ENCODE data around the gene GPR180. TPM values are rescaled to one million over a fixed set of nuclear protein-coding genes. Genes with fewer than 3 reads are reported as not detected.

GPR180 gene
- total and polyA plus RNA-seq, 10 of the 15 experiments (the other 5 are each of a cell fraction or from before 2014, with no cell fraction given): 1.6 to 7.2 (median 5.3) TPM

DNA sequence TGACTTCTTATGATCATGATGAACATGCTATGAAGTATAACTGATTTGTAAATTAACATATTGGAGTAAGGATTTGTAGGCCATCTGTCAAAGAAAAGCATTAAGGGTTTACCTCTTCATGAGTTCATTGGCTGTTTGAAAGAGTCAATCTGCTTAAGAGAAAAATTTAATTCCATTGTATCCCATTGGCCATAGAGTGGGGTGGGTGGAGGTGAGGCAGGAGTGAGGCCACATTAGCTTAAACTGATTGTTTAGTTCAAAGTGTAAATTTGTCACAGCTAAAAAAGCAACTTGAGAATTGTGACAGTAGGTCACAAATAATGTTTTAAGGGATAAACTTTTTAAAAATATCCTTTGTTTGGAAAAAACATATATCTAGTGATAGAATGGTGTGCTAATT, 11.4 kb downstream of the GPR180 start (continued):
- TF ChIP-seq, protein P1, sequence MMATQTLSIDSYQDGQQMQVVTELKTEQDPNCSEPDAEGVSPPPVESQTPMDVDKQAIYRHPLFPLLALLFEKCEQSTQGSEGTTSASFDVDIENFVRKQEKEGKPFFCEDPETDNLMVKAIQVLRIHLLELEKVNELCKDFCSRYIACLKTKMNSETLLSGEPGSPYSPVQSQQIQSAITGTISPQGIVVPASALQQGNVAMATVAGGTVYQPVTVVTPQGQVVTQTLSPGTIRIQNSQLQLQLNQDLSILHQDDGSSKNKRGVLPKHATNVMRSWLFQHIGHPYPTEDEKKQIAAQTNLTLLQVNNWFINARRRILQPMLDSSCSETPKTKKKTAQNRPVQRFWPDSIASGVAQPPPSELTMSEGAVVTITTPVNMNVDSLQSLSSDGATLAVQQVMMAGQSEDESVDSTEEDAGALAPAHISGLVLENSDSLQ (IDR thresholded peaks at IDR 0.05): no peak
- TF ChIP-seq SRF (IDR thresholded peaks at IDR 0.05; ENCODE audit: low read depth in 2 of 2, low read length in 2 of 2): no peak
- TF ChIP-seq, protein P2, sequence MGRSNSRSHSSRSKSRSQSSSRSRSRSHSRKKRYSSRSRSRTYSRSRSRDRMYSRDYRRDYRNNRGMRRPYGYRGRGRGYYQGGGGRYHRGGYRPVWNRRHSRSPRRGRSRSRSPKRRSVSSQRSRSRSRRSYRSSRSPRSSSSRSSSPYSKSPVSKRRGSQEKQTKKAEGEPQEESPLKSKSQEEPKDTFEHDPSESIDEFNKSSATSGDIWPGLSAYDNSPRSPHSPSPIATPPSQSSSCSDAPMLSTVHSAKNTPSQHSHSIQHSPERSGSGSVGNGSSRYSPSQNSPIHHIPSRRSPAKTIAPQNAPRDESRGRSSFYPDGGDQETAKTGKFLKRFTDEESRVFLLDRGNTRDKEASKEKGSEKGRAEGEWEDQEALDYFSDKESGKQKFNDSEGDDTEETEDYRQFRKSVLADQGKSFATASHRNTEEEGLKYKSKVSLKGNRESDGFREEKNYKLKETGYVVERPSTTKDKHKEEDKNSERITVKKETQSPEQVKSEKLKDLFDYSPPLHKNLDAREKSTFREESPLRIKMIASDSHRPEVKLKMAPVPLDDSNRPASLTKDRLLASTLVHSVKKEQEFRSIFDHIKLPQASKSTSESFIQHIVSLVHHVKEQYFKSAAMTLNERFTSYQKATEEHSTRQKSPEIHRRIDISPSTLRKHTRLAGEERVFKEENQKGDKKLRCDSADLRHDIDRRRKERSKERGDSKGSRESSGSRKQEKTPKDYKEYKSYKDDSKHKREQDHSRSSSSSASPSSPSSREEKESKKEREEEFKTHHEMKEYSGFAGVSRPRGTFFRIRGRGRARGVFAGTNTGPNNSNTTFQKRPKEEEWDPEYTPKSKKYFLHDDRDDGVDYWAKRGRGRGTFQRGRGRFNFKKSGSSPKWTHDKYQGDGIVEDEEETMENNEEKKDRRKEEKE (IDR thresholded peaks at IDR 0.05): no peak
- TF ChIP-seq TARDBP (IDR thresholded peaks at IDR 0.05; ENCODE audit: borderline replicate concordance): no peak
- TF ChIP-seq, protein P3, sequence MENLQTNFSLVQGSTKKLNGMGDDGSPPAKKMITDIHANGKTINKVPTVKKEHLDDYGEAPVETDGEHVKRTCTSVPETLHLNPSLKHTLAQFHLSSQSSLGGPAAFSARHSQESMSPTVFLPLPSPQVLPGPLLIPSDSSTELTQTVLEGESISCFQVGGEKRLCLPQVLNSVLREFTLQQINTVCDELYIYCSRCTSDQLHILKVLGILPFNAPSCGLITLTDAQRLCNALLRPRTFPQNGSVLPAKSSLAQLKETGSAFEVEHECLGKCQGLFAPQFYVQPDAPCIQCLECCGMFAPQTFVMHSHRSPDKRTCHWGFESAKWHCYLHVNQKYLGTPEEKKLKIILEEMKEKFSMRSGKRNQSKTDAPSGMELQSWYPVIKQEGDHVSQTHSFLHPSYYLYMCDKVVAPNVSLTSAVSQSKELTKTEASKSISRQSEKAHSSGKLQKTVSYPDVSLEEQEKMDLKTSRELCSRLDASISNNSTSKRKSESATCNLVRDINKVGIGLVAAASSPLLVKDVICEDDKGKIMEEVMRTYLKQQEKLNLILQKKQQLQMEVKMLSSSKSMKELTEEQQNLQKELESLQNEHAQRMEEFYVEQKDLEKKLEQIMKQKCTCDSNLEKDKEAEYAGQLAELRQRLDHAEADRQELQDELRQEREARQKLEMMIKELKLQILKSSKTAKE (IDR thresholded peaks at IDR 0.05; ENCODE audit: low read depth, poor library complexity, severe bottlenecking): no peak
- no peak for TF ChIP-seq FOXK2 (IDR thresholded peaks at IDR 0.05)
- TF ChIP-seq KAT2A (conservative IDR thresholded peaks at IDR 0.05; ENCODE audit: control insufficient read depth, low read depth, low read length): no peak
- no peak for TF ChIP-seq FOXM1 (IDR thresholded peaks at IDR 0.05; ENCODE audit: low read depth, low read length)
- no peak for TF ChIP-seq MTA3 (IDR thresholded peaks at IDR 0.05; ENCODE audit: borderline replicate concordance, low read length)
